ENCODE measurements around the gene WASF3.

DNA sequence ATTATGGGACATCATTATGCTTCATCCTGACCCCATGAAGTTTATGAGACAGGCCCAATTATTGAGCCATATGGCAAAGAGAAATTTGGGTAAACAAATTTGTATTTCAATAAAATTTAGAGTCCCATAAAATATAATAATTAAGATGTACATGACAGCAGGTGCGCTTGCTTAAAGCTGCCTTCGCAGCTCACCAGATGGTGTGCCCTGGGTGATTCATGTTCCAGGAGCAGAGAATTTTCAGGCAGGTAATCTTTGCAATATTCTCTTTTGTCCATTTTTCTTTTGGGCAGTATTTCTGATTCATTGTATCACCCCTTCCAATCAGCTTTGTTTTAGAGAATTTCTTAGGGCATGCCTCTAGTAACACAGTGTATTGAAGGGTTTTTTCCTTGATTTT lies 39.5 kb upstream of the WASF3 start:
- TF ChIP-seq, protein P1, sequence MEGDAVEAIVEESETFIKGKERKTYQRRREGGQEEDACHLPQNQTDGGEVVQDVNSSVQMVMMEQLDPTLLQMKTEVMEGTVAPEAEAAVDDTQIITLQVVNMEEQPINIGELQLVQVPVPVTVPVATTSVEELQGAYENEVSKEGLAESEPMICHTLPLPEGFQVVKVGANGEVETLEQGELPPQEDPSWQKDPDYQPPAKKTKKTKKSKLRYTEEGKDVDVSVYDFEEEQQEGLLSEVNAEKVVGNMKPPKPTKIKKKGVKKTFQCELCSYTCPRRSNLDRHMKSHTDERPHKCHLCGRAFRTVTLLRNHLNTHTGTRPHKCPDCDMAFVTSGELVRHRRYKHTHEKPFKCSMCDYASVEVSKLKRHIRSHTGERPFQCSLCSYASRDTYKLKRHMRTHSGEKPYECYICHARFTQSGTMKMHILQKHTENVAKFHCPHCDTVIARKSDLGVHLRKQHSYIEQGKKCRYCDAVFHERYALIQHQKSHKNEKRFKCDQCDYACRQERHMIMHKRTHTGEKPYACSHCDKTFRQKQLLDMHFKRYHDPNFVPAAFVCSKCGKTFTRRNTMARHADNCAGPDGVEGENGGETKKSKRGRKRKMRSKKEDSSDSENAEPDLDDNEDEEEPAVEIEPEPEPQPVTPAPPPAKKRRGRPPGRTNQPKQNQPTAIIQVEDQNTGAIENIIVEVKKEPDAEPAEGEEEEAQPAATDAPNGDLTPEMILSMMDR (IDR thresholded peaks at IDR 0.05 in 2 of 3, conservative IDR thresholded peaks at IDR 0.05 in 1 of 3; ENCODE audit: borderline replicate concordance in 1 of 3, insufficient read depth in 1 of 3, low read depth in 2 of 3, low read length in 2 of 3) = no peak
- TF ChIP-seq JUND (IDR thresholded peaks at IDR 0.05) (no peak), EZH2 (IDR thresholded peaks at IDR 0.05) (no peak), EZH2phosphoT487 (IDR thresholded peaks at IDR 0.05; ENCODE audit: borderline replicate concordance) (no peak), POLR2AphosphoS5 (IDR thresholded peaks at IDR 0.05; ENCODE audit: low read depth, low read length) (no peak), ZFX (IDR thresholded peaks at IDR 0.05) (no peak), SRF (IDR thresholded peaks at IDR 0.05; ENCODE audit: low read depth) (no peak), RAD21 (IDR thresholded peaks at IDR 0.05; ENCODE audit: low read depth) (no peak), POLR2A (IDR thresholded peaks at IDR 0.05; ENCODE audit: borderline replicate concordance, extremely low read depth, insufficient read depth, insufficient read length) (no peak), CEBPB (IDR thresholded peaks at IDR 0.05; ENCODE audit: low read depth) (no peak)
- TF ChIP-seq, protein P2, sequence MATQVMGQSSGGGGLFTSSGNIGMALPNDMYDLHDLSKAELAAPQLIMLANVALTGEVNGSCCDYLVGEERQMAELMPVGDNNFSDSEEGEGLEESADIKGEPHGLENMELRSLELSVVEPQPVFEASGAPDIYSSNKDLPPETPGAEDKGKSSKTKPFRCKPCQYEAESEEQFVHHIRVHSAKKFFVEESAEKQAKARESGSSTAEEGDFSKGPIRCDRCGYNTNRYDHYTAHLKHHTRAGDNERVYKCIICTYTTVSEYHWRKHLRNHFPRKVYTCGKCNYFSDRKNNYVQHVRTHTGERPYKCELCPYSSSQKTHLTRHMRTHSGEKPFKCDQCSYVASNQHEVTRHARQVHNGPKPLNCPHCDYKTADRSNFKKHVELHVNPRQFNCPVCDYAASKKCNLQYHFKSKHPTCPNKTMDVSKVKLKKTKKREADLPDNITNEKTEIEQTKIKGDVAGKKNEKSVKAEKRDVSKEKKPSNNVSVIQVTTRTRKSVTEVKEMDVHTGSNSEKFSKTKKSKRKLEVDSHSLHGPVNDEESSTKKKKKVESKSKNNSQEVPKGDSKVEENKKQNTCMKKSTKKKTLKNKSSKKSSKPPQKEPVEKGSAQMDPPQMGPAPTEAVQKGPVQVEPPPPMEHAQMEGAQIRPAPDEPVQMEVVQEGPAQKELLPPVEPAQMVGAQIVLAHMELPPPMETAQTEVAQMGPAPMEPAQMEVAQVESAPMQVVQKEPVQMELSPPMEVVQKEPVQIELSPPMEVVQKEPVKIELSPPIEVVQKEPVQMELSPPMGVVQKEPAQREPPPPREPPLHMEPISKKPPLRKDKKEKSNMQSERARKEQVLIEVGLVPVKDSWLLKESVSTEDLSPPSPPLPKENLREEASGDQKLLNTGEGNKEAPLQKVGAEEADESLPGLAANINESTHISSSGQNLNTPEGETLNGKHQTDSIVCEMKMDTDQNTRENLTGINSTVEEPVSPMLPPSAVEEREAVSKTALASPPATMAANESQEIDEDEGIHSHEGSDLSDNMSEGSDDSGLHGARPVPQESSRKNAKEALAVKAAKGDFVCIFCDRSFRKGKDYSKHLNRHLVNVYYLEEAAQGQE (IDR thresholded peaks at IDR 0.05; ENCODE audit: low read depth) = no peak
- TF ChIP-seq, protein P3, sequence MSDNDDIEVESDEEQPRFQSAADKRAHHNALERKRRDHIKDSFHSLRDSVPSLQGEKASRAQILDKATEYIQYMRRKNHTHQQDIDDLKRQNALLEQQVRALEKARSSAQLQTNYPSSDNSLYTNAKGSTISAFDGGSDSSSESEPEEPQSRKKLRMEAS (IDR thresholded peaks at IDR 0.05) = no peak
- TF ChIP-seq, protein P4, sequence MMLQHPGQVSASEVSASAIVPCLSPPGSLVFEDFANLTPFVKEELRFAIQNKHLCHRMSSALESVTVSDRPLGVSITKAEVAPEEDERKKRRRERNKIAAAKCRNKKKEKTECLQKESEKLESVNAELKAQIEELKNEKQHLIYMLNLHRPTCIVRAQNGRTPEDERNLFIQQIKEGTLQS (IDR thresholded peaks at IDR 0.05) = no peak
